Measurements from ENCODE around the gene FNDC7. TPM values are rescaled to one million over a fixed set of nuclear protein-coding genes. Genes with fewer than 3 reads are reported as not detected.
"Not testable (repeated sequence)": the region's sequence is repeated elsewhere in the genome, so short reads cannot be mapped to it uniquely, and the experiment has no call there.

The FNDC7 gene
- total RNA-seq, 1 donor from 2014 or later: not detected

- no peak for DNase-seq
Measured at GRCh38 chr1:108745980-108746381, 33.3 kb downstream of the FNDC7 start.

DNA sequence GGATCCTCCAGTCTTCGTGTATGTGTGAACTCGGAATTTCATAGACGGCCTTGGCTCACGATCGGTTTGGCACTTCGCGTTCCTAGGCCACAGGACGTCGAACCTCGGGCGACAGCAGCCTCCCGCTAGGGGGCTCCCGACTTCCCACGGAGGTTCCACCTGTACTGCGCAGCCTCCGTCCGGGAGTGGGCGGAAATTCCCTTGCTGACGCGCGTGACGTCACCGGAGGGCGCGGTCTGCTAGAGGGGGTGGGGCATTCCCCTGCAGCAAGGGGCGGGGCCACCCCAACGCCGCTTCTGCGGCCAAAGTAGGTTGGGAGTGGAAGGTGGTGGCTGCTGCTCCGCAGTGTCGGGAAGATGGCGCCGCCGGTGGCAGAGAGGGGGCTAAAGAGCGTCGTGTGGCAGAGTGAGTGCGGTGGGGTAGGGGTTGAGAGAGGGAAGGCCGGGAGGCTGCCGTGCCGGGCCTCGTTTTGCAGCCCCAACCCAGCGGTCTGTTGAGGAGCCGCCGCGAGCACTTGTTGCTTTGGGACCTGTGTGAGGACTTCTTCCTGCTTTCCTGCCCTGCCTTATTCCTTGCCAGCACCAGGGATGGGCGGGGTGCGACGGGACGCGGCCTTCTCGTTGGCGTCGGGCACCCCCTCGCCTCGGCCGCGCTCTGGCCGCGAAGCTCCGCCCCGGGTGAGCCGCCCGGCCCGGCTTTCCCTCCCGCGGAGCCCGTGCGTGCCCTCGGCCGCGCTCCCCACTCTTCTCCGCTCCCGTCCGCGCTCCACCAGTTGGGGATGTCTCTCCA lies 33.9 kb downstream of the FNDC7 start, which contains the start of gene STXBP3:
TSS of gene STXBP3 (plus strand) at position 293 of the 789 bp plus-strand sequence. CDS start at position 357, 64 bp downstream.
- peak; percentile 99 for DNase-seq

- peak; percentile 93 for DNase-seq
Measured at GRCh38 chr1:108747171-108747850, 34.6 kb downstream of the FNDC7 start.

DNA sequence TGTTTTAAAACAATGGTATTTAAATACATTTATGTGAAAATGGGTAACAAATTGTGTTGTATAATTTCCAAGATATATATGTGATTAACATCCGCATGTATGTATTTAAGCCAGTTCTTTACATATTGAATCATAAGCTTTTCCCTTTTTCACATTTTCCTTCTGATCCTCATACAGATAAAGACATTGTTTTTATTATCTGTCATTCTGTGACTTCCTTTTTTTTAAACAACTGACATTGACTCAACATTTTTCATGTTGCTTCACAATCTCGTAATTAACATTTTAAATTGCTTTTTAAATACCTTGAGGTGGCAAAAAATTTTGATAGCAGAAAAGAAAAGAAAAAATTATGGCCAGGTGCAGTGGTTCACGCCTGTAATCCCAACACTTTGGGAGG lies 35.2 kb downstream of the FNDC7 start:
- DNase-seq: no peak

- DNase-seq: no peak
Measured at GRCh38 chr1:108749081-108749480, 36.4 kb downstream of the FNDC7 start.

GRCh38 chr1:108750476-108751181 lies 37.9 kb downstream of the FNDC7 start:
- DNase-seq: no peak

- DNase-seq: no peak
Measured at GRCh38 chr1:108753363-108753762, 40.7 kb downstream of the FNDC7 start.

GRCh38 chr1:108758796-108759195 lies 46.1 kb downstream of the FNDC7 start:
- DNase-seq: no peak

GRCh38 chr1:108767115-108767514 lies 54.4 kb downstream of the FNDC7 start:
- DNase-seq: no peak

DNA sequence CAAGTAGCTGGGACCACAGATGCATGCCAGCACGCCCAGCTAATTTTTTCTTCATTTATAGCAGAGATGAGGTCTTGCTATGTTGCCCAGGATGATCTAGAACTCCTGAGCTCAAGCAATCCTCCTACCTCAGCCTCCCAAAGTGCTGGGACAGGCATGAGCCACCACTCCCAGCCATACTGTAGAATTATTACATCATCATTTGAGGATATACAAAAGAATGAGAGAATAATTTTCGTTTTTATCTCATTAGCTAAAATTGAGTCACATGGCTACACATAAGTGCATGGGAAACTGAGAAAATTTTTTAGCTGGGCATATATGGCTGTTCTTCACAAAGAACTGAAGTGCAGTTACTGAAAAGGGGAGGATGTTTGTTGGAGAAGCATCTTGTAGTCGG lies 55.0 kb downstream of the FNDC7 start:
- DNase-seq: no peak

DNA sequence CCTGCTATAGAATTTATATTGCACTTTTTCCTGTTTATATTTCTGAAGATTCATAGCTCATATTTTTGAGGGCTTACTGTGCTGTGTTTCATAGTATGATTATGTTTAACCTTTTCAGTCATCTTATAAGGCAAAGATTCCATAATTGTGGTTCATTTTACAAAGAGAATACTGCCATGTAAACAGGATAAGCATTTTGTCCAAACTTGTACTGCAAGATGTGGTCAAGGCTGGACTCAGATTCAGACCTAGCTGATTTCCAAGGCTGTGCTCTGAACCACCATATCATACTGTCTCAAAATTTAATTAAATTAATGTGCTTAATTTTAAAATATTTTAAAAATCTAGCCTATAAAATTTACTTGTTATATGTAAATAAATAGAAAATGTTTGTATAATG lies 65.1 kb downstream of the FNDC7 start:
- no peak for DNase-seq

GRCh38 chr1:108779455-108779854 lies 66.7 kb downstream of the FNDC7 start:
- DNase-seq: no peak

- no peak for DNase-seq
Measured at GRCh38 chr1:108780937-108781574, 68.3 kb downstream of the FNDC7 start.

DNA sequence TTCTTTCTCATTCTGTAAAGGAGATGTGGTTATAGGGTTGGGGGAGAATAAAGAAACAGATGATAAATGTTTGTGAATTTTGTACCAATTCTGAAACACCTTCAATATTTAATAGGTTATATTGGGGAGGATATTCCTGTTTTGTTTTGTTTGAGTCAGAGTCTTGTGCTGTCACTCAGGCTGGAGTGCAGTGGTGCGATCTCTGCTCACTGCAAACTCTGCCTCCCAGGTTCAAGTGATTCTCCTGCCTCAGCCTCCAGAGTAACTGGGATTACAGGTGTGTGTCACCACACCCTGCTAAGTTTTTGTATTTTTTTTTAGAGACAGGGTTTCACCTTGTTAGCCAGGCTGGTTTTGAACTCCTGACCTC lies 68.9 kb downstream of the FNDC7 start:
- DNase-seq: not testable (repeated sequence)

DNA sequence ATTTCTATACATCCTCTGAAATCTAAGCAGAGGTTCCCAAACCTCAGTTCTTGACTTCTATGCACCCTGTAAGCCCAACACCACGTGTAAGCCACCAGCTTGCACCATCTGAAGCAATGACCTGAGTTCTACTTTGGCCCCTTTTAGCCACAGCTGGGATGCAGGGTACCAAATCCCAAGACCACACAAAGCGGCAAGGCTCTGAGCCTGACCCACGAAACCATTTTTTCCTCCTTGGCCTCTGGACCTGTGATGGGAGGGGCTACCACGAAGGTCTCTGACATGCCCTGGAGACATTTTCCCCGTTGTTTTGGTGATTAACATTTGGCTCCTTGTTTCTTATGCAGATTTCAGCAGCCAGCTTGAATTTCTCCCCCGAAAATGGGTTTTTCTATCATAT lies 72.6 kb downstream of the FNDC7 start:
- DNase-seq: no peak

- DNase-seq: no peak
Measured at GRCh38 chr1:108785880-108786279, 73.2 kb downstream of the FNDC7 start.

DNA sequence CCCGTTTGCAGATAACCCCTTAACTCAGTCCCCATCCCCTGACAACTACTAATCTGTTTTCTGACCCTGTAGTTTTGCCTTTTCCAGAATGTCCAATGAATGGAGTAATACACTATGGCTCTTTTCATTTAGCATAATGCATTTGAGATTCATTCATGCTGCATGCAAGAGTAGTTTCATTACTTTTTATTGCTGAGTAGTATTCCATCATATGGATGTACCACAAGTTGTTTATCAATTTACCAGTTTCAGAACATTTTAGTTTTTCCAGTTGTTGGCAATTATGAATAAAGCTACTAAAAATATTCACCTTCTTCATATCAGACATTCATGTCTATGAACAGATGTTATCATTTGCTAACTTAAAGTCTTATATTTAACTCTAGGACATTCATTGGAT lies 79.1 kb downstream of the FNDC7 start:
- no peak for DNase-seq

Other genes with a start within 250 kb of the FNDC7 start
- gene EEIG2, start 152.8 kb upstream of the FNDC7 start, total RNA-seq: 36.0 TPM
- gene HENMT1, start 51.8 kb upstream of the FNDC7 start, total RNA-seq: 15.1 TPM
- 16.0 TPM for gene PRPF38B, start 20.6 kb upstream of the FNDC7 start, total RNA-seq
- gene STXBP3, start 33.8 kb downstream of the FNDC7 start, total RNA-seq: 59.8 TPM
- gene AKNAD1, start 144.2 kb downstream of the FNDC7 start, total RNA-seq: 2.6 TPM
- 76.5 TPM for gene GPSM2, start 164.1 kb downstream of the FNDC7 start, total RNA-seq

Data from tongue (tissue), 2 donors.